CD4-positive, alpha-beta T cell (primary cell): ENCODE results near the gene PILRA. TPM values are rescaled to one million over a fixed set of nuclear protein-coding genes. Genes with fewer than 3 reads are reported as not detected.

Experiments used
- ATAC-seq: fragments of 200-7000 bp; cut with Tn5 transposase; one replicate; pipeline ENCODE4 v1.10.0; 2022; ENCODE audit warnings: mild to moderate bottlenecking; ENCODE audit not compliant: poor library complexity
- CTCF ChIA-PET: fragments of 350-600 bp; sonication (Branson Sonifier 250); formaldehyde crosslinking; loops from one replicate; lab custom pipeline; 2021; ENCODE audit warnings: antibody characterized with exemption, inconsistent platforms; lab: Charles Lee
- POLR2A ChIA-PET: fragments of 350-600 bp; sonication (Branson Sonifier 250); formaldehyde crosslinking; loops from one replicate; lab custom pipeline; 2021; ENCODE audit warnings: antibody characterized with exemption, inconsistent platforms; lab: Charles Lee
- DNase-seq, 14 experiments: peaks; one replicate each; pipeline ENCODE4 v3.0.0-alpha.2; 2013 to 2020; ENCODE audit warnings: mixed read lengths in 2 of 14
- H3K27ac ChIP-seq, 2 donors: one replicate each; pipeline versions ENCODE4 v1.5.1 to v1.7.0; 2013; ENCODE audit warnings: low read length in 2 of 2, low read depth in 1 of 2, mild to moderate bottlenecking in 1 of 2
- H3K27me3 ChIP-seq, 2 experiments: 1 replicate in 1 of 2; 2 replicates in 1 of 2; pipeline versions ENCODE4 v1.6.1 to v1.7.0; 2013; ENCODE audit warnings: low read length in 2 of 2, control low read depth in 1 of 2, mild to moderate bottlenecking in 1 of 2, moderate library complexity in 1 of 2; ENCODE audit not compliant: insufficient read depth in 2 of 2, control insufficient read depth in 1 of 2
- H3K36me3 ChIP-seq: one replicate; pipeline ENCODE4 v1.6.1; 2013; ENCODE audit warnings: low read length, control low read depth; ENCODE audit not compliant: insufficient read depth
- H3K4me1 ChIP-seq: one replicate; pipeline ENCODE4 v1.6.1; 2013; ENCODE audit warnings: low read length, control low read depth; ENCODE audit not compliant: insufficient read depth
- H3K4me3 ChIP-seq: one replicate; pipeline ENCODE4 v1.5.1; 2013; ENCODE audit warnings: mild to moderate bottlenecking, low read length, moderate library complexity
- H3K9me3 ChIP-seq, 2 experiments: 1 replicate in 1 of 2; 2 replicates in 1 of 2; pipeline versions ENCODE4 v1.6.1 to v1.7.0; 2013; ENCODE audit warnings: low read length in 2 of 2, mild to moderate bottlenecking in 2 of 2, control low read depth in 1 of 2, moderate library complexity in 1 of 2; ENCODE audit not compliant: control insufficient read depth in 1 of 2, insufficient read depth in 1 of 2
- H3K27ac Mint-ChIP-seq: one replicate; pipeline ENCODE4 v1.8.0; 2020; ENCODE audit warnings: mixed read lengths
- H3K27me3 Mint-ChIP-seq: one replicate; pipeline ENCODE4 v1.8.0; 2021; ENCODE audit warnings: mixed read lengths
- H3K36me3 Mint-ChIP-seq: one replicate; pipeline ENCODE4 v1.8.0; 2021; ENCODE audit warnings: low read depth, mixed read lengths
- H3K4me1 Mint-ChIP-seq: one replicate; pipeline ENCODE4 v1.8.0; 2021; ENCODE audit warnings: low read depth, mixed read lengths
- H3K4me3 Mint-ChIP-seq: one replicate; pipeline ENCODE4 v1.8.0; 2020; ENCODE audit warnings: mild to moderate bottlenecking, mixed read lengths
- H3K9me3 Mint-ChIP-seq: one replicate; pipeline ENCODE4 v1.8.0; 2020; ENCODE audit warnings: mixed read lengths
- CTCF ChIP-seq: fragments of 200-600 bp; IDR thresholded peaks from one replicate; pipeline ENCODE4 v1.8.0; 2022; ENCODE audit warnings: antibody characterized with exemption, mild to moderate bottlenecking
- intact Hi-C, 2 experiments: fragments of 100-400 bp; cut with DNase I in 1 of 2; cut with micrococcal nuclease in 1 of 2; formaldehyde crosslinking; loops; one replicate each; pipeline versions ENCODE4 v1.15.1 to v1.9.0; 2023 to 2025; cut with DNase I, micrococcal nuclease
- total RNA-seq, 174 experiments: library from RNA in 2 of 174; stranded (reverse) in 2 of 174; gene quantifications; one replicate each; pipeline ENCODE4 v1.2.3 and lab custom pipeline; 2021 to 2026

The PILRA gene
- total RNA-seq, 2 experiments from 2014 or later: 4.6 to 5.3 TPM

GRCh38 chr7:100357131-100357561 is 16.1 kb upstream of the PILRA start:
- intact Hi-C loops: no loop called here
- POLR2A ChIA-PET: no interaction called here
- Mint-ChIP-seq H3K4me3 (no peak overlapping the region), H3K9me3 (no peaks in the 10 kb centered on the region), H3K36me3 (peaks cover 74% of the 10 kb centered on the region), H3K27me3 (no peaks in the 10 kb centered on the region), H3K4me1 (no peaks in the 10 kb centered on the region), H3K27ac (peak overlapping the region; percentile 7)
- no peak for TF ChIP-seq CTCF
- Histone ChIP-seq H3K36me3 (peaks cover 88% of the 10 kb centered on the region), H3K4me3 (no peak overlapping the region), H3K27ac (no peak overlapping the region), H3K9me3 (no peaks in the 10 kb centered on the region), H3K4me1 (peaks cover 24% of the 10 kb centered on the region), H3K27me3 (no peaks in the 10 kb centered on the region)
- ATAC-seq: no peak
- CTCF ChIA-PET: no interaction called here
- DNase-seq: no peak

GRCh38 chr7:100358027-100358856 is 15.0 kb upstream of the PILRA start, which contains the start of gene PILRB:
Gene PILRB (plus strand): TSS chr7:100358117. CDS start chr7:100358303, 186 bp downstream.
- CTCF ChIA-PET: no interaction called here
- DNase-seq (no peak), ATAC-seq (no peak)
- Histone ChIP-seq H3K4me3 (no peak within 1 kb of the TSS), H3K9me3 (no peaks in the 10 kb centered on the region), H3K36me3 (peaks cover 87% of the 10 kb centered on the region), H3K27ac (no peak within 1 kb of the TSS), H3K27me3 (no peaks in the 10 kb centered on the region), H3K4me1 (peaks cover 13% of the 10 kb centered on the region)
- intact Hi-C loops: no loop called here
- H3K27me3 Mint-ChIP-seq: no peaks in the 10 kb centered on the region
- POLR2A ChIA-PET: no interaction called here
- peaks cover 80% of the 10 kb centered on the region for H3K36me3 Mint-ChIP-seq
- no peaks in the 10 kb centered on the region for H3K4me1 Mint-ChIP-seq
- peak within 1 kb of the TSS; percentile 7 for H3K27ac Mint-ChIP-seq
- no peaks in the 10 kb centered on the region for H3K9me3 Mint-ChIP-seq
- TF ChIP-seq CTCF: no peak
- peak within 1 kb of the TSS; percentile 11 for H3K4me3 Mint-ChIP-seq

GRCh38 chr7:100358857-100359212 is 14.5 kb upstream of the PILRA start:
- H3K4me1 Mint-ChIP-seq: no peaks in the 10 kb centered on the region
- H3K27ac Mint-ChIP-seq: no peak overlapping the region
- intact Hi-C loops: no loop called here
- peaks cover 7% of the 10 kb centered on the region for H3K4me1 ChIP-seq
- H3K9me3 ChIP-seq: no peaks in the 10 kb centered on the region
- H3K4me3 ChIP-seq: no peak overlapping the region
- CTCF ChIA-PET: no interaction called here
- peaks cover 78% of the 10 kb centered on the region for H3K36me3 Mint-ChIP-seq
- ATAC-seq: no peak
- no peak overlapping the region for H3K4me3 Mint-ChIP-seq
- no peak overlapping the region for H3K27ac ChIP-seq
- DNase-seq: no peak
- no peaks in the 10 kb centered on the region for H3K27me3 Mint-ChIP-seq
- POLR2A ChIA-PET: no interaction called here
- H3K9me3 Mint-ChIP-seq: no peaks in the 10 kb centered on the region
- no peak for TF ChIP-seq CTCF
- peaks cover 81% of the 10 kb centered on the region for H3K36me3 ChIP-seq
- H3K27me3 ChIP-seq: no peaks in the 10 kb centered on the region
